Left lung (tissue), 10 donors: ENCODE measurements around the gene PAPSS2. TPM values are rescaled to one million over a fixed set of nuclear protein-coding genes. Genes with fewer than 3 reads are reported as not detected.
A peak's percentile ranks its signal among the peaks of the same experiment; 100 is the strongest.
"Not testable (repeated sequence)": the region's sequence is repeated elsewhere in the genome, so short reads cannot be mapped to it uniquely, and the experiment has no call there.

Experiments used
- ATAC-seq: fragments of 200-7000 bp; cut with Tn5 transposase; one replicate; pipeline ENCODE4 v1.9.1; 2020; ENCODE audit warnings: moderate library complexity
- DNase-seq, 4 donors: peaks; one replicate each; pipeline ENCODE4 v3.0.0-alpha.2; 2013 to 2020
- H3K27ac ChIP-seq, 2 donors: fragments of 200-600 bp; sonication (generic) in 1 of 2; one replicate each; pipeline versions ENCODE4 v1.5.0 to v1.8.0; 2020 to 2021
- H3K27me3 ChIP-seq, 2 donors: fragments of 200-600 bp; sonication (generic) in 1 of 2; one replicate each; pipeline versions ENCODE4 v1.5.0 to v1.8.0; 2020 to 2021
- H3K36me3 ChIP-seq, 2 donors: fragments of 200-600 bp; sonication (generic) in 1 of 2; one replicate each; pipeline versions ENCODE4 v1.5.0 to v1.8.0; 2020 to 2021
- H3K4me1 ChIP-seq, 2 donors: fragments of 200-600 bp; one replicate each; pipeline ENCODE4 v1.8.0; 2021
- H3K4me3 ChIP-seq, 2 donors: fragments of 200-600 bp; sonication (generic) in 1 of 2; one replicate each; pipeline versions ENCODE4 v1.5.0 to v1.8.0; 2020 to 2021; ENCODE audit warnings: mild to moderate bottlenecking in 1 of 2
- H3K9me3 ChIP-seq, 2 donors: fragments of 200-600 bp; sonication (generic) in 1 of 2; one replicate each; pipeline versions ENCODE4 v1.5.0 to v1.8.0; 2020 to 2021
- intact Hi-C, 2 donors: fragments of 100-400 bp; cut with DNase I; formaldehyde crosslinking; loops; one replicate each; pipeline versions ENCODE4 v1.11.2 to v1.14.2; 2022
- polyA plus RNA-seq, 6 donors: library from polyadenylated mRNA; unstranded; fragments of 120-200 nt; gene quantifications; one replicate each; pipeline ENCODE4 v1.2.1, GENCODE V29; 2013; ENCODE audit not compliant: insufficient read length in 6 of 6
- total RNA-seq, 2 donors: library from RNA; stranded (reverse); fragmentation: NEBNext Ultra II Directional; extraction: Animal tissue kit (Norgen Biotek cat#: 25700); gene quantifications; one replicate each; pipeline ENCODE4 v1.2.1, GENCODE V29; 2021
- TF ChIP-seq, protein P1 (sequence below), 2 donors: fragments of 200-600 bp; sonication (generic) in 1 of 2; IDR thresholded peaks; one replicate each; pipeline versions ENCODE4 v1.5.0 to v1.8.0; 2021; ENCODE audit warnings: antibody characterized with exemption in 2 of 2
- donor health status: DM: no; HTN: yes; CAD: no.
- donor health status: DM: no; HTN: no; CAD: no.

Gene PAPSS2
- total and polyA plus RNA-seq, 8 donors, result 49.0 to 183 (median 58.0) TPM

DNA sequence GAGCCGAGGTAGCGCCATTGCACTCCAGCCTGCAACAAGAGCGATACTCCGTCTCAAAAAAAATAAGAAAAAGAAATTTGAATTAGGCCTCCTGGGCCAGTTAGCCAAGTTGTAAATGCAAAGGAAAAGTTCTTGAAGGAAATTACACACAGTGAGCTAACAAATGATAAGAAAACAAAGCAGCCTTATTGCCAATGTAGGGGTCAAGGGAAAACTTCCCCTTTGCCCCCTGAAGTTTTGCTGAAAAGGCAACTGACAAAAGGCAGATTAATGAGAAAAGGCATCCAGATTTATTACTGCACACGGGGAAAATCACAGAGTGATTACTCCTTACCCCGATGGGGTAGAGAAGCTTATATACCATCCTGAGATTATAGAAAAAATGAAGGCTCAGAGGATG is 70.3 kb downstream of the PAPSS2 start:
- ATAC-seq, result no peak
- intact Hi-C loops, result loop anchor here in 1 of 2 donors (10.0 kb wide), 1 partner anchor 195 kb away; no protein-coding TSS in a partner anchor
- Histone ChIP-seq H3K27me3 (no peaks in the 10 kb centered on the region), H3K4me3 (no peak overlapping the region), H3K36me3 (peaks cover 0 to 12% of the 10 kb centered on the region in 2 donors), H3K9me3 (no peaks in the 10 kb centered on the region), H3K27ac (no peak overlapping the region), H3K4me1 (peaks cover 0 to 10% of the 10 kb centered on the region in 2 donors)
- TF ChIP-seq, protein P1, sequence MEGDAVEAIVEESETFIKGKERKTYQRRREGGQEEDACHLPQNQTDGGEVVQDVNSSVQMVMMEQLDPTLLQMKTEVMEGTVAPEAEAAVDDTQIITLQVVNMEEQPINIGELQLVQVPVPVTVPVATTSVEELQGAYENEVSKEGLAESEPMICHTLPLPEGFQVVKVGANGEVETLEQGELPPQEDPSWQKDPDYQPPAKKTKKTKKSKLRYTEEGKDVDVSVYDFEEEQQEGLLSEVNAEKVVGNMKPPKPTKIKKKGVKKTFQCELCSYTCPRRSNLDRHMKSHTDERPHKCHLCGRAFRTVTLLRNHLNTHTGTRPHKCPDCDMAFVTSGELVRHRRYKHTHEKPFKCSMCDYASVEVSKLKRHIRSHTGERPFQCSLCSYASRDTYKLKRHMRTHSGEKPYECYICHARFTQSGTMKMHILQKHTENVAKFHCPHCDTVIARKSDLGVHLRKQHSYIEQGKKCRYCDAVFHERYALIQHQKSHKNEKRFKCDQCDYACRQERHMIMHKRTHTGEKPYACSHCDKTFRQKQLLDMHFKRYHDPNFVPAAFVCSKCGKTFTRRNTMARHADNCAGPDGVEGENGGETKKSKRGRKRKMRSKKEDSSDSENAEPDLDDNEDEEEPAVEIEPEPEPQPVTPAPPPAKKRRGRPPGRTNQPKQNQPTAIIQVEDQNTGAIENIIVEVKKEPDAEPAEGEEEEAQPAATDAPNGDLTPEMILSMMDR (IDR thresholded peaks at IDR 0.05), result no peak
- no peak for DNase-seq

DNA sequence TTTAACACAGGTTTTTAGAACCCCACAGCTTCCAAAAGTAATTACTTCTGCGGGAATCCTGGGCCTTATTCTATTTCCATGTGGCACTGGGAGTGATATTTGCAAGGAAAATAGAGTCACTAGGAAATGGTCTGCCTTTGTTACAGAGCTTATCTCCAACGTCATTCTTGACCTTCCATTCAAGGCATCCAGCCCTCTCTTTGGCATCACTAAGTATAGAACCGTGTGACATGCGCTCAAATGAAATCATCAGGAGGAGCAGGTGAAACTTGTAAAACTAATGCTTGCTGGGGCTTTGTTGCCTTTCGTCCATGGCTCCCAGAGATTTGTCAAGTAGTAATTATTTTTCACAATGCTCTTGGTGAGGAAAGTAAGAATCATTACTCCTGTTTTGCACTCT is 73.4 kb downstream of the PAPSS2 start:
- DNase-seq, result no peak

DNA sequence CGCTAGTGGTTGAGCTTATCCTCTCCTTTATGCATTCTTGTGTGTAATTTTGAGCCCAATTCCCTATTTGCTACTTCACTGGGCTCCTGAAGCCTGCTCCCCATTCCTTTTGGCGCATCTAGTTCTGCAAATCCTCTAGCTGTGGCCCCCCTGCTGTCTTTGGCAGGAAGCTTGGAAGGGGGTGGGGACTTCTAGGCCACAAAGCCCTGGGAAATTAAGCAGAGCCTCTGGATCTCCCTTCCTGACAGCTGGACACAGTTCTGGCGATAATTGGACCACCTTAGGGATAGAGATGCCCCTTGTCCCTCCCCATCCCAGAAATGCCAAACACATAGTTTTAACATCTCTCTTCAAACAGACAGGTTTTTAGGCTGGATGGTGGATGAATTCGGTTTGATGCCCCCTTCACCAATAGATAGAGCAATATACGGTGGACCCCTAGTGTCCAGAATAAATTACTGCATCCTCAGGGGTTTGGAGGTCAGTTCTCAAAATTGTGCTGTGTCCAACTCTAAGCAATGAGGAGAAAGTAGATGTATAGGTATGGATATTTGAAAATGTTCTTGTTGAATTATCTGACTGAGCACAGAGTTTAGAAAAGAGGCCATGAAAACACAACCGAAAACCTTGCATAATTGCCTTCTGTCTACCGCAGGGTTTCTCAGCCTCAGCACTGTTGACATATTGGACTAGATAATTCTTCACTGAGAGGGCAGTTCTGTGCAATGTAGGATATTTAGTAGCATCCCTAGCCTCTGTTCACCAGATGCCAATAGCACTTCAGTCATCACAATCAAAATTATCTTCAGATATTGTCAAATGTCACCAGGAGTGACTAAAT is 75.5 kb downstream of the PAPSS2 start:
- no peaks in the 10 kb centered on the region for H3K9me3 ChIP-seq
- no peaks in the 10 kb centered on the region for H3K36me3 ChIP-seq
- TF ChIP-seq, protein P1 (IDR thresholded peaks at IDR 0.05), result peak; percentile 62 to 74
- no peaks in the 10 kb centered on the region for H3K27me3 ChIP-seq
- ATAC-seq (peak; percentile 82), DNase-seq (peak in 2 of 4 donors; percentile 65 to 67)
- H3K4me3 ChIP-seq, result no peak overlapping the region
- intact Hi-C loops, result loop anchor here in 1 of 2 donors (5.0 to 10.0 kb wide), 2 partner anchors 78 to 200 kb away; partner anchors contain the start of gene PAPSS2
- peaks cover 0 to 23% of the 10 kb centered on the region in 2 donors for H3K4me1 ChIP-seq
- peak overlapping the region in 1 of 2 donors; percentile 34 for H3K27ac ChIP-seq

More for the DNA sequence above, 73.4 kb downstream of the PAPSS2 start:
- Histone ChIP-seq H3K36me3 (no peaks in the 10 kb centered on the region), H3K4me1 (peaks cover 0 to 16% of the 10 kb centered on the region in 2 donors), H3K9me3 (no peaks in the 10 kb centered on the region), H3K4me3 (no peak overlapping the region), H3K27me3 (no peaks in the 10 kb centered on the region), H3K27ac (no peak overlapping the region)
- TF ChIP-seq, protein P1 (IDR thresholded peaks at IDR 0.05), result no peak
- no peak for ATAC-seq
- intact Hi-C loops, result loop anchor here in 1 of 2 donors (10.0 kb wide), 1 partner anchor 198 kb away; no protein-coding TSS in a partner anchor

DNA sequence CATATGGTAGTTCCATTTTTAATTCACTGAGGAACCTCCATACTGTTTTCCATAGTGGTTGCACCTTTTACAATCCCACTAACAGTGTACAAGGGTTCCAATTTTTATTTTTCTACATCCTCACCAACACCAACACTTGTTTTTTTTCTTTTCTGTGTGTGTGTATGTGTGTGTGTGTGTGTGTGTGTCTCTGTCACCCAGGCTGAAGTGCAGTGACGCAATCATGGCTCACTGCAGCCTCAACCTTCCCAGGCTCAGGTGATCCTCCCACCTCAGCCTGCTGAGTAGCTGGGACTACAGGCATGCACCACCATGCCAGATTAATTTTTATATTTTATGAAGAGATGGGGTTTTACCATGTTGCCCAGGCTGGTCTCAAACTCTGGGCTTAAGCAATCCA is 78.6 kb downstream of the PAPSS2 start:
- ATAC-seq, H3K36me3 ChIP-seq, DNase-seq, H3K27me3 ChIP-seq, H3K27ac ChIP-seq, H3K9me3 ChIP-seq, H3K4me3 ChIP-seq: not testable (repeated sequence)
- H3K4me1 ChIP-seq, result peaks cover 0 to 36% of the 10 kb centered on the region in 2 donors
- intact Hi-C loops, result loop anchor here in 1 of 2 donors (5.0 to 10.0 kb wide), 2 partner anchors 81 to 203 kb away; partner anchors contain the start of gene PAPSS2

DNA sequence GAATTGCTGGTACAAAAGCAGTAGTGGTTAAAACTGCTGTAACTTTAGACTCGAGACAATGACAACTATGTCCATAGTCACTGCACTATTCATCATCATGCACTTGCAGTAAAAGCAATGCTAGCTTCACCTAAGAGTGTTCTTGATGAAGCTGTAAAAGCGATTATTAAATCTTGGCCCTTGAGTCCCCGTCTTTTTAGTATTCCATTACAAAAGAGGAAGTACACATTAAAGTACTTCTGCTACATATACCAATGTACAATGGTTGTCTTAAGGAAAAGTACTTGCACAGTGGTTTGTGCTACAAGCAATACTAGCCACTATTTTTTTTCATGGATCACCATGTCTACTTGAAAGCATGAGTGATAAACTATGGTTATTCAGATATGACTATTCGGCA is 80.0 kb downstream of the PAPSS2 start:
- Histone ChIP-seq H3K9me3 (no peaks in the 10 kb centered on the region), H3K4me3 (no peak overlapping the region), H3K36me3 (peaks cover 0 to 23% of the 10 kb centered on the region in 2 donors), H3K27me3 (no peaks in the 10 kb centered on the region), H3K4me1 (peaks cover 0 to 28% of the 10 kb centered on the region in 2 donors), H3K27ac (peak overlapping the region; percentile 16 to 69)
- intact Hi-C loops, result loop anchor here in 1 of 2 donors (5.0 to 10.0 kb wide), 2 partner anchors 82 to 205 kb away; partner anchors contain the start of gene PAPSS2
- ATAC-seq (no peak), DNase-seq (no peak)
- TF ChIP-seq, protein P1 (IDR thresholded peaks at IDR 0.05), result no peak
